Heart right ventricle (tissue), 16 donors: ENCODE measurements around the gene CCDC91. TPM values are rescaled to one million over a fixed set of nuclear protein-coding genes. Genes with fewer than 3 reads are reported as not detected.

ENCODE experiments used
- ATAC-seq, 8 donors: fragments of 200-7000 bp; cut with Tn5 transposase; one replicate each; pipeline ENCODE4 v1.9.1; 2020; ENCODE audit warnings: mild to moderate bottlenecking in 8 of 8, moderate library complexity in 8 of 8, moderate number of reproducible peaks in 1 of 8
- DNase-seq, 2 donors: peaks; one replicate each; pipeline ENCODE4 v3.0.0-alpha.2; 2020
- H3K27ac ChIP-seq, 10 donors: fragments of 200-600 bp; sonication (generic) in 2 of 10; one replicate each; pipeline versions ENCODE4 v1.5.0 to v1.8.0; 2020 to 2022; ENCODE audit warnings: mild to moderate bottlenecking in 3 of 10
- H3K27me3 ChIP-seq, 7 donors: fragments of 200-600 bp; one replicate each; pipeline ENCODE4 v1.8.0; 2021 to 2022; ENCODE audit warnings: mild to moderate bottlenecking in 2 of 7
- H3K36me3 ChIP-seq, 9 donors: fragments of 200-600 bp; sonication (generic) in 1 of 9; one replicate each; pipeline versions ENCODE4 v1.5.0 to v1.8.0; 2020 to 2022; ENCODE audit warnings: mild to moderate bottlenecking in 2 of 9
- H3K4me1 ChIP-seq, 9 donors: fragments of 200-600 bp; sonication (generic) in 1 of 9; one replicate each; pipeline versions ENCODE4 v1.5.0 to v1.8.0; 2020 to 2022; ENCODE audit warnings: mild to moderate bottlenecking in 4 of 9
- H3K4me3 ChIP-seq, 10 donors: fragments of 200-600 bp; sonication (generic) in 2 of 10; one replicate each; pipeline versions ENCODE4 v1.5.0 to v1.8.0; 2020 to 2022; ENCODE audit warnings: mild to moderate bottlenecking in 7 of 10, moderate library complexity in 2 of 10
- H3K9me3 ChIP-seq, 11 donors: fragments of 200-600 bp in 10 of 11; sonication (generic) in 2 of 11; one replicate each; pipeline versions ENCODE4 v1.5.0 to v1.8.0; 2013 to 2022; ENCODE audit warnings: mild to moderate bottlenecking in 2 of 11, control low read depth in 1 of 11, moderate library complexity in 1 of 11
- CTCF ChIP-seq, 9 donors: fragments of 200-600 bp; sonication (generic) in 2 of 9; IDR thresholded peaks; one replicate each; pipeline versions ENCODE4 v1.5.0 to v1.8.0; 2021 to 2022; ENCODE audit warnings: antibody characterized with exemption in 9 of 9, mild to moderate bottlenecking in 5 of 9, moderate library complexity in 1 of 9
- WGBS, 2 donors: extraction: QIAGEN DNeasy Blood & Tissue Kit; methylation state at CpG; one replicate each; pipeline ENCODE4 v1.1.7; 2013; ENCODE audit warnings: inconsistent platforms in 1 of 2; 5-methylcytosine and 5-hydroxymethylcytosine counted together
- intact Hi-C, 10 donors: fragments of 100-400 bp; cut with DNase I; formaldehyde crosslinking; loops; one replicate each; pipeline versions ENCODE4 v1.11.1 to v1.14.2; 2022
- polyA plus RNA-seq, 2 donors: library from polyadenylated mRNA; stranded (reverse); fragments of 200-250 nt; gene quantifications; one replicate each; pipeline ENCODE4 v1.2.3, GENCODE V29; 2013
- total RNA-seq, 10 donors: library from RNA; stranded (reverse); fragmentation: NEBNext Ultra II Directional in 3 of 10; extraction: Animal tissue kit (Norgen Biotek cat#: 25700) in 3 of 10; gene quantifications; one replicate each; pipeline versions ENCODE4 v1.2.1 to v1.2.4, GENCODE V29; 2021 to 2023
- donor health status: Arrhythmogenic right ventricular cardiomyopathy.
- donor health status: ischemic (EF 13 %, LVEDD 7.1; RV severe dilation, severe dysfunction).
- donor health status: healthy with polysubstance abuse.
- donor health status: DM: no; HTN: yes; CAD: no.
- donor health status: DM: no; HTN: no; CAD: no.
- donor health status: ischemic (EF 25% LVEDD 6.9; RV normal size, moderate dysfunction).
- donor health status: ischemic (EF 25% LVEDD 5.7; RV mildly dilated, moderate dysfunction).
- donor health status: healthy.
- donor health status: DM: yes; HTN: yes; CAD: no.
- donor health status: Ischemic cardiomyopathy.
- donor health status: ischemic (EF 35%, LVEDD 5.7; RV mildly dilated, moderate dysfunction).
- donor health status: nonischemic (EF 11% LVEDD 7.7; RV severe dilation, severe dysfunction).
- donor health status: DM: yes; HTN: yes; CAD: no.
- donor health status: PGD.
- donor health status: ischemic (EF 29% LVEDD 5.4; RV normal size, mild dysfunction).
- donor health status: nonischemic (EF 23%, LVEDD 6.1; RV moderate dilation, normal function).

CCDC91 gene
- total and polyA plus RNA-seq, 12 donors: 20.5 to 66.4 (median 54.5) TPM

GRCh38 chr12:28555748-28556147, 365.5 kb downstream of the CCDC91 start:
- H3K4me1 ChIP-seq: peaks cover 0 to 34% (median 9%) of the 10 kb centered on the region in 9 donors
- ATAC-seq (peak in 5 of 8 donors; percentile 22 to 87 (median 63)), DNase-seq (no peak)
- no peak overlapping the region for H3K4me3 ChIP-seq
- WGBS, 2 donors: 42 to 56% methylated on average over 4 of the region's 4 CpGs
- peaks cover 0 to 3% (median 0%) of the 10 kb centered on the region in 9 donors for H3K36me3 ChIP-seq
- H3K27me3 ChIP-seq: no peaks in the 10 kb centered on the region
- TF ChIP-seq CTCF (IDR thresholded peaks at IDR 0.05): no peak
- no peaks in the 10 kb centered on the region for H3K9me3 ChIP-seq
- H3K27ac ChIP-seq: peak overlapping the region in 2 of 10 donors; percentile 19 to 32
- intact Hi-C loops: no loop called here

DNA sequence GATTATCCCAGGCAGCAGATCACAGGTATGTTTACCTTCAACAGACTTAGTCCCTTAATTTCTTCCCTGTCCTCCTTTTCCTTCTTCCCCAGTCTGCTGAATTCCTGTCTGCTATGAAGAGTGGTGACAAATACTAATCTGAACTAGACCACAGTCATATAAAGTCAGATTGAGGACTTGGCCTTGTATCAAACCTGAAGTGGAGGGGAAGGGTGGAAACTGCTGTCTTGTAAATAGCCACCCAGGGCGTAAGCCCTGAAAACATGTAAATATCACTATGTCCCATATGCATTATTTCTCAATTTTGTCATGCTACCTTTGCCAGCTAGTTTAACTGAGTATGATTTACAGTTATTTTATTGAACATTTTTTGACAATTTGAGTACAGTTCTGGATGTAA, 368.0 kb downstream of the CCDC91 start:
- DNase-seq: no peak
- Histone ChIP-seq H3K9me3 (no peaks in the 10 kb centered on the region), H3K4me3 (no peak overlapping the region), H3K4me1 (peaks cover 0 to 16% (median 0%) of the 10 kb centered on the region in 9 donors), H3K36me3 (peaks cover 0 to 3% (median 0%) of the 10 kb centered on the region in 9 donors), H3K27ac (no peak overlapping the region), H3K27me3 (no peaks in the 10 kb centered on the region)
- 53 to 71% methylated on average over 1 of the region's 1 CpG for WGBS, 2 donors
- intact Hi-C loops: no loop called here
- TF ChIP-seq CTCF (IDR thresholded peaks at IDR 0.05): no peak
- ATAC-seq: no peak

- ATAC-seq (no peak), DNase-seq (no peak)
- TF ChIP-seq CTCF (IDR thresholded peaks at IDR 0.05): no peak
- H3K4me3 ChIP-seq: no peak overlapping the region
- H3K4me1 ChIP-seq: peaks cover 0 to 3% (median 0%) of the 10 kb centered on the region in 9 donors
- H3K36me3 ChIP-seq: peaks cover 0 to 3% (median 0%) of the 10 kb centered on the region in 9 donors
- H3K27me3 ChIP-seq: no peaks in the 10 kb centered on the region
- H3K27ac ChIP-seq: no peak overlapping the region
- WGBS, 2 donors: 69 to 78% methylated on average over 3 of the region's 3 CpGs
- H3K9me3 ChIP-seq: no peaks in the 10 kb centered on the region
- intact Hi-C loops: no loop called here
Observed at GRCh38 chr12:28563286-28563685, 373.0 kb downstream of the CCDC91 start.

- Histone ChIP-seq H3K4me3 (no peak overlapping the region), H3K4me1 (peaks cover 0 to 3% (median 0%) of the 10 kb centered on the region in 9 donors), H3K36me3 (peaks cover 0 to 3% (median 0%) of the 10 kb centered on the region in 9 donors), H3K9me3 (no peaks in the 10 kb centered on the region), H3K27me3 (no peaks in the 10 kb centered on the region), H3K27ac (no peak overlapping the region)
- intact Hi-C loops: no loop called here
- DNase-seq (no peak), ATAC-seq (no peak)
- WGBS, 2 donors: 90 to 95% methylated on average over 2 of the region's 2 CpGs
- TF ChIP-seq CTCF (IDR thresholded peaks at IDR 0.05): no peak
Observed at GRCh38 chr12:28563936-28564335, 373.7 kb downstream of the CCDC91 start.
